Measurements from ENCODE around the gene KRTAP4-3.
"Not testable (repeated sequence)": the region's sequence is repeated elsewhere in the genome, so short reads cannot be mapped to it uniquely, and the experiment has no call there.

KRTAP4-3 gene

DNA sequence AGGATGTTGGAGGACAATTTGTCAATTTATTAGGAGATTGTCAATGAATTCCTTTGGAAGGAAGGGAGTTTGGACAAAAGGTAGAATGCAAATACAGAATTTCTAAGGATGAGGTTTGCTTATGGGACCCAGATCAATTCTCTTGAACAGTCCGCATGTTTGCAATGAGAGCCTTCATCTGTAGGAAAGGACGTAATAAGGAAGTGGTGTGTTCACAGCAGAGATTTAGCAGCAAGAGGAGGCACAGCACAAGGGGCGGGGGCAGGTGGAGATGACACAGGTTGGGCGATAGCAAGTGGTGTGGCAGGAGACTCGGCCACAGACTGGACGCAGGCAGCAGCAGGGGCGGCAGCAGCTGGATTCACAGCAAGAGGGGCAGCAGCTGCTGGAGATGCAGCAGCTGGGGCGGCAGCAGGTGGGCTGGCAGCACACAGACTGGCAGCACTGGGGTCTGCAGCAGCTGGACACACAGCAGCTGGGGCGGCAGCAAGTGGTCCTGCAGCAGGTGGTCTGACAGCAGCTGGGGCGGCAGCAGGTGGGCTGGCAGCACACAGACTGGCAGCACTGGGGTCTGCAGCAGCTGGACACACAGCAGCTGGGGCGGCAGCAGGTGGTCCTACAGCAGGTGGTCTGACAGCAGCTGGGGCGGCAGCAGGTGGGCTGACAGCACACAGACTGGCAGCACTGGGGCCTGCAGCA lies 44.6 kb downstream of the KRTAP4-3 start:
- H3K36me3 ChIP-seq (ENCODE audit: insufficient read depth, low read length); H3K4me3 ChIP-seq (ENCODE audit: low read depth in 1 of 2, low read length in 2 of 2); H3K79me2 ChIP-seq (ENCODE audit: insufficient read depth, low read length); ATAC-seq (ENCODE audit: insufficient read depth, low read depth); H4K20me1 ChIP-seq (ENCODE audit: insufficient read depth, low read length); H3K9me3 ChIP-seq (ENCODE audit: insufficient read depth, low read length, severe bottlenecking); H2AFZ ChIP-seq (ENCODE audit: low read depth, low read length); DNase-seq; H3K9ac ChIP-seq (ENCODE audit: low read depth, low read length); H3K27me3 ChIP-seq (ENCODE audit: insufficient read depth, low read length, poor library complexity); H3K4me2 ChIP-seq (ENCODE audit: insufficient read depth, low read length); H3K27ac ChIP-seq (ENCODE audit: low read length); H3K4me1 ChIP-seq (ENCODE audit: insufficient read depth, low read length): not testable (repeated sequence)

- Histone ChIP-seq H3K4me1 (ENCODE audit: insufficient read depth, low read length) (no peaks in the 10 kb centered on the region), H3K4me3 (ENCODE audit: low read depth in 1 of 2, low read length in 2 of 2) (no peak overlapping the region), H3K9ac (ENCODE audit: low read depth, low read length) (no peak overlapping the region), H3K4me2 (ENCODE audit: insufficient read depth, low read length) (no peak overlapping the region), H3K79me2 (ENCODE audit: insufficient read depth, low read length) (no peaks in the 10 kb centered on the region), H3K27ac (ENCODE audit: low read length) (no peak overlapping the region), H4K20me1 (ENCODE audit: insufficient read depth, low read length) (no peaks in the 10 kb centered on the region), H3K27me3 (ENCODE audit: insufficient read depth, low read length, poor library complexity) (peaks cover 2% of the 10 kb centered on the region), H3K9me3 (ENCODE audit: insufficient read depth, low read length, severe bottlenecking) (no peaks in the 10 kb centered on the region), H2AFZ (ENCODE audit: low read depth, low read length) (no peak overlapping the region), H3K36me3 (ENCODE audit: insufficient read depth, low read length) (no peaks in the 10 kb centered on the region)
- no peak for TF ChIP-seq EZH2 (IDR thresholded peaks at IDR 0.05; ENCODE audit: borderline replicate concordance, low read depth, low read length, severe bottlenecking)
- TF ChIP-seq, protein P1, sequence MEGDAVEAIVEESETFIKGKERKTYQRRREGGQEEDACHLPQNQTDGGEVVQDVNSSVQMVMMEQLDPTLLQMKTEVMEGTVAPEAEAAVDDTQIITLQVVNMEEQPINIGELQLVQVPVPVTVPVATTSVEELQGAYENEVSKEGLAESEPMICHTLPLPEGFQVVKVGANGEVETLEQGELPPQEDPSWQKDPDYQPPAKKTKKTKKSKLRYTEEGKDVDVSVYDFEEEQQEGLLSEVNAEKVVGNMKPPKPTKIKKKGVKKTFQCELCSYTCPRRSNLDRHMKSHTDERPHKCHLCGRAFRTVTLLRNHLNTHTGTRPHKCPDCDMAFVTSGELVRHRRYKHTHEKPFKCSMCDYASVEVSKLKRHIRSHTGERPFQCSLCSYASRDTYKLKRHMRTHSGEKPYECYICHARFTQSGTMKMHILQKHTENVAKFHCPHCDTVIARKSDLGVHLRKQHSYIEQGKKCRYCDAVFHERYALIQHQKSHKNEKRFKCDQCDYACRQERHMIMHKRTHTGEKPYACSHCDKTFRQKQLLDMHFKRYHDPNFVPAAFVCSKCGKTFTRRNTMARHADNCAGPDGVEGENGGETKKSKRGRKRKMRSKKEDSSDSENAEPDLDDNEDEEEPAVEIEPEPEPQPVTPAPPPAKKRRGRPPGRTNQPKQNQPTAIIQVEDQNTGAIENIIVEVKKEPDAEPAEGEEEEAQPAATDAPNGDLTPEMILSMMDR (IDR thresholded peaks at IDR 0.05; ENCODE audit: borderline replicate concordance, extremely low read depth, low read length, poor library complexity, severe bottlenecking), result no peak
- DNase-seq (no peak), ATAC-seq (ENCODE audit: insufficient read depth, low read depth) (no peak)
Observed at GRCh38 chr17:41121742-41122141, 46.3 kb downstream of the KRTAP4-3 start.

DNA sequence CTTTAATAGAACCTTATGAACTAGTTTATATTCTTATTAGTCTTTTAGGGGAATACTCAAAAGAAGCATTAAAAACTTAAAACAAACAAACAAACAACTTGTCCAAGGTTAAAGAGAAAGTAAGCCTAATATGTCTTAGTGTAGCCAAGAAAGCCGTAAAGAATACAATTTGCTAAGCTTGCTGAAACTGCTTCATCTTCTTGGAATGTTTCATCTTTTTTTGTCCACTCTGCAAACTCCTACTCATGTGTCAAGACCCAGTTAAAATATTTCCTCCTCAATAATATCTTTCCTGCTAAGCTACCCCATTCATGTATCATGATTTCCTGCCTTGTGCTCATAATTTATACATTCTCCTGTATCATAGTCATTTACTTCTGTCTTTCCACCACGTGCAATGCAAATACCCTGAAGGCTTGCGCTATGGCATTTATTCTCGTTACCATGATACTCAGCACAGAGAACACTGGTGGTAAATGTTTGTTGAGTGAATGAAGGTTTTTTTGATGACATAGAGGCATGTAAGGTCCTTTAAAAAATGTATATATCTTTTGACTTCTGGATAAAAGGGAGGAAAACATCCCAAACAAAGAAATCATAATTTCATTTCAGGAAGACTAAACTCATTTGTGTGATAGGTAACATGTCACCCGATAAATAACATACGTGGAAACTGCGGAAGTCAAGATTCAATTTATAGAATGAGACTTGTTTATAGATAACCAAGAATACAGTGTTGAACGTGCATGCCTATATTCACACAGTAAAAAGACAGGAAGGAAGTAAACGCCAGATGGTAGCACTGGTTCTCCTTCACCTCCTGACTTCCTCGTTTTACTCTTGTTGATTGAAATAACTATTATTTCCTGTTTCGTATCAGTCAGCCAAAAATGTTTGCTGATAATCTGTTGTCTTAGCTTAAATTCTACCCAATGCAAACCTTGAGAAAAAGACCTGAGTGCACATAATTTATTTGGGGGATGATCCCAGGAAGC lies 48.0 kb downstream of the KRTAP4-3 start:
- not testable (repeated sequence) for H3K4me3 ChIP-seq (ENCODE audit: low read depth in 1 of 2, low read length in 2 of 2); ATAC-seq (ENCODE audit: insufficient read depth, low read depth); H3K27me3 ChIP-seq (ENCODE audit: insufficient read depth, low read length, poor library complexity); H3K36me3 ChIP-seq (ENCODE audit: insufficient read depth, low read length); H3K9ac ChIP-seq (ENCODE audit: low read depth, low read length); H3K27ac ChIP-seq (ENCODE audit: low read length); H3K4me1 ChIP-seq (ENCODE audit: insufficient read depth, low read length); H3K79me2 ChIP-seq (ENCODE audit: insufficient read depth, low read length); H3K9me3 ChIP-seq (ENCODE audit: insufficient read depth, low read length, severe bottlenecking); H3K4me2 ChIP-seq (ENCODE audit: insufficient read depth, low read length); DNase-seq; H2AFZ ChIP-seq (ENCODE audit: low read depth, low read length); H4K20me1 ChIP-seq (ENCODE audit: insufficient read depth, low read length)

- DNase-seq (no peak), ATAC-seq (ENCODE audit: insufficient read depth, low read depth) (no peak)
- peaks cover 5% of the 10 kb centered on the region for H3K27me3 ChIP-seq (ENCODE audit: insufficient read depth, low read length, poor library complexity)
- TF ChIP-seq EZH2 (IDR thresholded peaks at IDR 0.05; ENCODE audit: borderline replicate concordance, low read depth, low read length, severe bottlenecking), result no peak
- TF ChIP-seq, protein P1 (IDR thresholded peaks at IDR 0.05; ENCODE audit: borderline replicate concordance, extremely low read depth, low read length, poor library complexity, severe bottlenecking), result no peak
- H3K27ac ChIP-seq (ENCODE audit: low read length), result no peak overlapping the region
- H3K9me3 ChIP-seq (ENCODE audit: insufficient read depth, low read length, severe bottlenecking), result no peaks in the 10 kb centered on the region
- H3K4me1 ChIP-seq (ENCODE audit: insufficient read depth, low read length), result no peaks in the 10 kb centered on the region
- no peaks in the 10 kb centered on the region for H3K79me2 ChIP-seq (ENCODE audit: insufficient read depth, low read length)
- H3K9ac ChIP-seq (ENCODE audit: low read depth, low read length), result no peak overlapping the region
- no peak overlapping the region for H3K4me3 ChIP-seq (ENCODE audit: low read depth in 1 of 2, low read length in 2 of 2)
- H3K36me3 ChIP-seq (ENCODE audit: insufficient read depth, low read length), result no peaks in the 10 kb centered on the region
- no peaks in the 10 kb centered on the region for H4K20me1 ChIP-seq (ENCODE audit: insufficient read depth, low read length)
- no peak overlapping the region for H2AFZ ChIP-seq (ENCODE audit: low read depth, low read length)
- no peak overlapping the region for H3K4me2 ChIP-seq (ENCODE audit: insufficient read depth, low read length)
Observed at GRCh38 chr17:41118721-41119120, 49.3 kb downstream of the KRTAP4-3 start.

GRCh38 chr17:41117846-41118386 lies 50.1 kb downstream of the KRTAP4-3 start, which contains the start of gene KRTAP4-11:
KRTAP4-11 (minus strand) TSS chr17:41118373; CDS start chr17:41118315, 58 bp downstream.
- not testable (repeated sequence) for H3K4me2 ChIP-seq (ENCODE audit: insufficient read depth, low read length); H3K27ac ChIP-seq (ENCODE audit: low read length); H2AFZ ChIP-seq (ENCODE audit: low read depth, low read length); H3K9me3 ChIP-seq (ENCODE audit: insufficient read depth, low read length, severe bottlenecking); DNase-seq; H3K4me1 ChIP-seq (ENCODE audit: insufficient read depth, low read length); H3K27me3 ChIP-seq (ENCODE audit: insufficient read depth, low read length, poor library complexity); H3K79me2 ChIP-seq (ENCODE audit: insufficient read depth, low read length); H4K20me1 ChIP-seq (ENCODE audit: insufficient read depth, low read length); H3K4me3 ChIP-seq (ENCODE audit: low read depth in 1 of 2, low read length in 2 of 2); ATAC-seq (ENCODE audit: insufficient read depth, low read depth); H3K9ac ChIP-seq (ENCODE audit: low read depth, low read length); H3K36me3 ChIP-seq (ENCODE audit: insufficient read depth, low read length)
